H9 (cell line): ENCODE data around the gene LRRC51. TPM values are rescaled to one million over a fixed set of nuclear protein-coding genes. Genes with fewer than 3 reads are reported as not detected.

ENCODE experiments used
- DNase-seq: peaks from one replicate; pipeline ENCODE4 v3.0.0-alpha.2; 2017
- H2AFZ ChIP-seq: one replicate; pipeline ENCODE4 v1.6.1; 2013; ENCODE audit warnings: mild to moderate bottlenecking, low read length, control low read depth, moderate library complexity
- H2AK5ac ChIP-seq: 2 replicates; pipeline ENCODE4 v1.6.1; 2013; ENCODE audit warnings: low read length, control low read depth, mixed read lengths; ENCODE audit not compliant: insufficient read length
- H2BK120ac ChIP-seq: one replicate; pipeline ENCODE4 v1.6.1; 2013; ENCODE audit warnings: low read depth, mild to moderate bottlenecking, low read length, control low read depth, inconsistent platforms; ENCODE audit not compliant: poor library complexity, severe bottlenecking
- H2BK12ac ChIP-seq: 2 replicates; pipeline ENCODE4 v1.6.1; 2013; ENCODE audit warnings: low read length, control low read depth, mixed read lengths, low read depth; ENCODE audit not compliant: insufficient read length
- H2BK15ac ChIP-seq: 2 replicates; pipeline ENCODE4 v1.6.1; 2013; ENCODE audit warnings: low read depth, low read length, control low read depth
- H2BK20ac ChIP-seq: one replicate; pipeline ENCODE4 v1.6.1; 2013; ENCODE audit warnings: low read depth, mild to moderate bottlenecking, low read length, control low read depth, inconsistent platforms; ENCODE audit not compliant: poor library complexity, severe bottlenecking
- H2BK5ac ChIP-seq: 2 replicates; pipeline ENCODE4 v1.6.1; 2013; ENCODE audit warnings: low read length, control low read depth, mixed read lengths; ENCODE audit not compliant: insufficient read length
- H3K14ac ChIP-seq: 2 replicates; pipeline ENCODE4 v1.6.1; 2013; ENCODE audit warnings: low read length, control low read depth; ENCODE audit not compliant: insufficient read depth
- H3K18ac ChIP-seq: 2 replicates; pipeline ENCODE4 v1.6.1; 2013; ENCODE audit warnings: low read depth, mild to moderate bottlenecking, mixed read lengths, low read length, control low read depth; ENCODE audit not compliant: insufficient read length
- H3K23ac ChIP-seq: 2 replicates; pipeline ENCODE4 v1.6.1; 2013; ENCODE audit warnings: low read length, control low read depth, mixed read lengths, low read depth; ENCODE audit not compliant: insufficient read length
- H3K23me2 ChIP-seq: 2 replicates; pipeline ENCODE4 v1.6.1; 2013; ENCODE audit warnings: low read depth, mild to moderate bottlenecking, mixed read lengths, low read length, control low read depth; ENCODE audit not compliant: insufficient read length, poor library complexity, severe bottlenecking
- H3K27ac ChIP-seq: 2 replicates; pipeline ENCODE4 v1.5.1; 2013; ENCODE audit warnings: low read length, control low read depth, mixed read lengths, low read depth; ENCODE audit not compliant: insufficient read length
- H3K27me3 ChIP-seq: 2 replicates; pipeline ENCODE4 v1.6.1; 2013; ENCODE audit warnings: low read length, control low read depth, inconsistent platforms; ENCODE audit not compliant: insufficient read depth
- H3K4ac ChIP-seq: 2 replicates; pipeline ENCODE4 v1.6.1; 2013; ENCODE audit warnings: low read depth, mild to moderate bottlenecking, control low read depth, inconsistent platforms, low read length, moderate library complexity
- H3K4me1 ChIP-seq: 2 replicates; pipeline ENCODE4 v1.6.1; 2013; ENCODE audit warnings: low read length, control low read depth, inconsistent platforms; ENCODE audit not compliant: insufficient read depth
- H3K4me2 ChIP-seq: 2 replicates; pipeline ENCODE4 v1.6.1; 2013; ENCODE audit warnings: low read length, control low read depth, mixed read lengths; ENCODE audit not compliant: insufficient read length, insufficient read depth
- H3K56ac ChIP-seq: 2 replicates; pipeline ENCODE4 v1.6.1; 2013; ENCODE audit warnings: low read depth, mild to moderate bottlenecking, mixed read lengths, low read length, control low read depth; ENCODE audit not compliant: insufficient read length
- H3K79me1 ChIP-seq: 2 replicates; pipeline ENCODE4 v1.6.1; 2013; ENCODE audit warnings: low read depth, mild to moderate bottlenecking, moderate library complexity, low read length, control low read depth, inconsistent platforms; ENCODE audit not compliant: insufficient read depth, poor library complexity, severe bottlenecking
- H3K79me2 ChIP-seq: 2 replicates; pipeline ENCODE4 v1.6.1; 2013; ENCODE audit warnings: low read length, control low read depth, inconsistent platforms; ENCODE audit not compliant: insufficient read depth
- H3K9ac ChIP-seq: 2 replicates; pipeline ENCODE4 v1.6.1; 2013; ENCODE audit warnings: low read length, control low read depth, mixed read lengths; ENCODE audit not compliant: insufficient read length; ENCODE audit errors: extremely low read depth
- H3K9me3 ChIP-seq: one replicate; pipeline ENCODE4 v1.6.1; 2013; ENCODE audit warnings: low read depth, low read length, inconsistent platforms; ENCODE audit not compliant: control insufficient read depth
- H3T11ph ChIP-seq: one replicate; pipeline ENCODE4 v1.6.1; 2013; ENCODE audit warnings: mild to moderate bottlenecking, low read length, control low read depth, inconsistent platforms
- H4K20me1 ChIP-seq: one replicate; pipeline ENCODE4 v1.6.1; 2013; ENCODE audit not compliant: control insufficient read depth, insufficient read length, insufficient read depth
- H4K5ac ChIP-seq: 2 replicates; pipeline ENCODE4 v1.6.1; 2013; ENCODE audit warnings: low read depth, mild to moderate bottlenecking, mixed read lengths, low read length, control low read depth; ENCODE audit not compliant: insufficient read length
- H4K8ac ChIP-seq: replicated peaks from 2 replicates; pipeline ENCODE4 v1.6.1; 2013; ENCODE audit warnings: low read length, control low read depth, mixed read lengths, low read depth; ENCODE audit not compliant: insufficient read length
- H4K91ac ChIP-seq: 2 replicates; pipeline ENCODE4 v1.6.1; 2013; ENCODE audit warnings: low read depth, mild to moderate bottlenecking, moderate library complexity, mixed read lengths, low read length, control low read depth; ENCODE audit not compliant: insufficient read length
- H3K27ac Mint-ChIP-seq, 3 experiments: 2 replicates in 2 of 3; 3 replicates in 1 of 3; pipeline ENCODE4 v1.8.0; 2020 to 2021; ENCODE audit warnings: mixed read lengths in 3 of 3, mild to moderate bottlenecking in 1 of 3, moderate library complexity in 1 of 3
- H3K27me3 Mint-ChIP-seq: 2 replicates; pipeline ENCODE4 v1.8.0; 2021; ENCODE audit warnings: low read depth, mild to moderate bottlenecking, moderate library complexity, mixed read lengths
- H3K36me3 Mint-ChIP-seq, 3 experiments: 2 replicates in 2 of 3; 3 replicates in 1 of 3; pipeline ENCODE4 v1.8.0; 2020 to 2021; ENCODE audit warnings: low read depth in 3 of 3, mixed read lengths in 3 of 3; ENCODE audit not compliant: insufficient read depth in 1 of 3
- H3K4me1 Mint-ChIP-seq, 2 experiments: 2 replicates each; pipeline ENCODE4 v1.8.0; 2020; ENCODE audit warnings: mixed read lengths in 2 of 2
- H3K4me3 Mint-ChIP-seq, 2 experiments: 2 replicates in 1 of 2; 3 replicates in 1 of 2; pipeline ENCODE4 v1.8.0; 2020 to 2021; ENCODE audit warnings: mild to moderate bottlenecking in 2 of 2, mixed read lengths in 2 of 2, moderate library complexity in 1 of 2
- H3K9me3 Mint-ChIP-seq, 2 experiments: 2 replicates in 1 of 2; 3 replicates in 1 of 2; pipeline ENCODE4 v1.8.0; 2020; ENCODE audit warnings: mild to moderate bottlenecking in 2 of 2, mixed read lengths in 2 of 2, moderate library complexity in 1 of 2
- WGBS: extraction: QIAGEN DNeasy Blood & Tissue Kit; methylation state at CpG from one replicate; pipeline ENCODE4 v1.1.7; 2013; ENCODE audit warnings: missing lambda C conversion rate, low lambda C conversion rate, mixed read lengths; ENCODE audit not compliant: insufficient read length; ENCODE audit errors: extremely low coverage; 5-methylcytosine and 5-hydroxymethylcytosine counted together
- total RNA-seq: library from RNA; stranded (reverse); gene quantifications from 2 replicates; pipeline ENCODE4 v1.2.1, GENCODE V29; 2021
- TF ChIP-seq, protein P1 (sequence below): fragments of 200-600 bp; sonication (generic); conservative IDR thresholded peaks from 3 replicates; pipeline ENCODE4 v1.8.0; 2021; ENCODE audit warnings: antibody characterized with exemption, mild to moderate bottlenecking

Gene LRRC51
- total RNA-seq, 1 experiment from 2014 or later: 3.1 TPM

DNA sequence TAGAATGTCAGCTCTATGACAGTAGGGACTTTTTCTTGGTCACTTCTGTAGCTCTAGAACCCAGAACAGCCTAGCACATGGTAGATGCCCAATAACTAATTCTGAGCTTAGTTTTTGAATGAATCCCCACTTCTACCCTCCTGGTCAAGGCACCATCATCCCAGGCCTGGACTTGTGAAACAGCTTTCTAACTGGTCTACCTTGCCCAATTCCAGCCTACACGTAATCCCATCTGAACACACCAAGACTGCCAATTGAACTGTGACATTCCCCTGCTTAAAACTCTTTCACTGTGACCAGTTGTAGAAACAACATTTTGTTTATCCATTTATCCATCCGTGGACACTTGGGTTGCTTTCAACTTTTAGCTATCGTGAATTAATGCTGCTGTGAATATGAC, 48.7 kb downstream of the LRRC51 start:
- H3K36me3 Mint-ChIP-seq: peaks cover 8 to 17% (median 8%) of the 10 kb centered on the region in 3 experiments; a peak in 6 of 7 replicates
- Histone ChIP-seq H3K4ac (no peak overlapping the region), H3K23me2 (no peaks in the 10 kb centered on the region), H2BK12ac (no peak overlapping the region), H3K9me3 (peaks cover 10% of the 10 kb centered on the region), H3T11ph (no peak overlapping the region), H2BK15ac (no peak overlapping the region), H4K91ac (no peak overlapping the region), H3K27me3 (no peaks in the 10 kb centered on the region), H2AK5ac (no peak overlapping the region), H4K20me1 (no peaks in the 10 kb centered on the region), H2AFZ (no peak overlapping the region), H2BK20ac (no peak overlapping the region), H3K27ac (no peak overlapping the region), H3K79me1 (no peaks in the 10 kb centered on the region), H3K14ac (no peak overlapping the region), H3K56ac (no peak overlapping the region), H4K8ac (no peak overlapping the region), H3K9ac (no peak overlapping the region), H4K5ac (no peak overlapping the region), H3K79me2 (no peaks in the 10 kb centered on the region), H2BK5ac (no peak overlapping the region), H3K23ac (no peak overlapping the region), H3K4me1 (no peaks in the 10 kb centered on the region), H3K18ac (no peak overlapping the region), H3K4me2 (no peak overlapping the region), H2BK120ac (no peak overlapping the region)
- no peak for DNase-seq
- H3K27ac Mint-ChIP-seq: no peak overlapping the region
- H3K27me3 Mint-ChIP-seq: peaks cover 40% of the 10 kb centered on the region
- H3K4me1 Mint-ChIP-seq: no peaks in the 10 kb centered on the region
- no CpG with 5 or more reads among the region's 3 CpGs for WGBS
- TF ChIP-seq, protein P1, sequence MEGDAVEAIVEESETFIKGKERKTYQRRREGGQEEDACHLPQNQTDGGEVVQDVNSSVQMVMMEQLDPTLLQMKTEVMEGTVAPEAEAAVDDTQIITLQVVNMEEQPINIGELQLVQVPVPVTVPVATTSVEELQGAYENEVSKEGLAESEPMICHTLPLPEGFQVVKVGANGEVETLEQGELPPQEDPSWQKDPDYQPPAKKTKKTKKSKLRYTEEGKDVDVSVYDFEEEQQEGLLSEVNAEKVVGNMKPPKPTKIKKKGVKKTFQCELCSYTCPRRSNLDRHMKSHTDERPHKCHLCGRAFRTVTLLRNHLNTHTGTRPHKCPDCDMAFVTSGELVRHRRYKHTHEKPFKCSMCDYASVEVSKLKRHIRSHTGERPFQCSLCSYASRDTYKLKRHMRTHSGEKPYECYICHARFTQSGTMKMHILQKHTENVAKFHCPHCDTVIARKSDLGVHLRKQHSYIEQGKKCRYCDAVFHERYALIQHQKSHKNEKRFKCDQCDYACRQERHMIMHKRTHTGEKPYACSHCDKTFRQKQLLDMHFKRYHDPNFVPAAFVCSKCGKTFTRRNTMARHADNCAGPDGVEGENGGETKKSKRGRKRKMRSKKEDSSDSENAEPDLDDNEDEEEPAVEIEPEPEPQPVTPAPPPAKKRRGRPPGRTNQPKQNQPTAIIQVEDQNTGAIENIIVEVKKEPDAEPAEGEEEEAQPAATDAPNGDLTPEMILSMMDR: no peak
- peaks cover 30 to 50% of the 10 kb centered on the region in 2 experiments for H3K9me3 Mint-ChIP-seq
- H3K4me3 Mint-ChIP-seq: no peak overlapping the region
